SU-DHL-6 (cell line): ENCODE measurements around the gene RPRD1B.

Experiments used
- EZH2phosphoT487 ChIP-seq: fragments of 200-600 bp; sonication (generic), shearing (Covaris generic); conservative IDR thresholded peaks from 2 replicates; pipeline ENCODE4 v1.6.1; 2018; ENCODE audit warnings: mild to moderate bottlenecking, antibody characterized with exemption, low read length, moderate library complexity, mixed read lengths
- TF ChIP-seq, protein P1 (sequence below): fragments of 200-600 bp; sonication (generic); IDR thresholded peaks from one replicate; pipeline ENCODE4 v1.5.1; 2017; ENCODE audit warnings: antibody characterized with exemption, mild to moderate bottlenecking, low read length, moderate library complexity; ENCODE audit not compliant: insufficient read depth, poor library complexity, severe bottlenecking

DNA sequence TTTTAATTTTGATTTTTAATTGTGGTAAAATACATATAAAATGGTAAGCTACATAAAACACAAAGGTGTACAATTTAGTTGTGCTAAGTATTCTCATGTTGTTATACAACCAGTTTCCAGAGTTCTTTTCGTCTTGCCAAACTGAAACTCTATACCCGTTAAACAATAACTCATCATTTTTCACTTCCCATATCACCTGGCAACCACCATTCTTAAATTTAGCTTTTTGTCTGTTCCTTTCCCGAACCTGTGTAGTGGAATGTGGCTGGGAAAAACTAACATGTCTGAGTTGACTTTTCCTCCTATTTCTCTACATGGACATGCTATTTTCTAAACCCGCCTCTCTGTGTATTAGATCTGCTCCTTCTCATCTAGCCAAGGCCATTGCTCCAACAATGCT, 27.6 kb downstream of the RPRD1B start:
- TF ChIP-seq, protein P1, sequence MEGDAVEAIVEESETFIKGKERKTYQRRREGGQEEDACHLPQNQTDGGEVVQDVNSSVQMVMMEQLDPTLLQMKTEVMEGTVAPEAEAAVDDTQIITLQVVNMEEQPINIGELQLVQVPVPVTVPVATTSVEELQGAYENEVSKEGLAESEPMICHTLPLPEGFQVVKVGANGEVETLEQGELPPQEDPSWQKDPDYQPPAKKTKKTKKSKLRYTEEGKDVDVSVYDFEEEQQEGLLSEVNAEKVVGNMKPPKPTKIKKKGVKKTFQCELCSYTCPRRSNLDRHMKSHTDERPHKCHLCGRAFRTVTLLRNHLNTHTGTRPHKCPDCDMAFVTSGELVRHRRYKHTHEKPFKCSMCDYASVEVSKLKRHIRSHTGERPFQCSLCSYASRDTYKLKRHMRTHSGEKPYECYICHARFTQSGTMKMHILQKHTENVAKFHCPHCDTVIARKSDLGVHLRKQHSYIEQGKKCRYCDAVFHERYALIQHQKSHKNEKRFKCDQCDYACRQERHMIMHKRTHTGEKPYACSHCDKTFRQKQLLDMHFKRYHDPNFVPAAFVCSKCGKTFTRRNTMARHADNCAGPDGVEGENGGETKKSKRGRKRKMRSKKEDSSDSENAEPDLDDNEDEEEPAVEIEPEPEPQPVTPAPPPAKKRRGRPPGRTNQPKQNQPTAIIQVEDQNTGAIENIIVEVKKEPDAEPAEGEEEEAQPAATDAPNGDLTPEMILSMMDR: no peak
- TF ChIP-seq EZH2phosphoT487: no peak
